Adrenal gland (tissue), 12 donors: ENCODE results near the gene MORN5. TPM values are rescaled to one million over a fixed set of nuclear protein-coding genes. Genes with fewer than 3 reads are reported as not detected.

ENCODE experiments used
- DNase-seq, 7 donors: peaks; one replicate each; pipeline ENCODE4 v3.0.0-alpha.2; 2019 to 2020
- H3K27ac ChIP-seq, 5 donors: fragments of 200-600 bp; sonication (generic) in 4 of 5; 1 replicate in 3 of 5; 2 replicates in 2 of 5; pipeline versions ENCODE4 v1.5.1 to v1.8.0; 2016 to 2020; ENCODE audit warnings: mild to moderate bottlenecking in 1 of 5
- H3K27me3 ChIP-seq: fragments of 200-600 bp; 2 replicates; pipeline ENCODE4 v1.8.0; 2021
- H3K36me3 ChIP-seq, 2 donors: fragments of 200-600 bp; replicated peaks in 1 of 2; 1 replicate in 1 of 2; 2 replicates in 1 of 2; pipeline versions ENCODE4 v1.5.1 to v1.8.0; 2018 to 2022
- H3K4me1 ChIP-seq, 2 donors: fragments of 200-600 bp; replicated peaks in 1 of 2; 1 replicate in 1 of 2; 2 replicates in 1 of 2; pipeline versions ENCODE4 v1.5.1 to v1.8.0; 2018 to 2021
- H3K4me3 ChIP-seq, 4 donors: fragments of 200-600 bp; sonication (generic) in 3 of 4; one replicate each; pipeline ENCODE4 v1.5.1; 2016 to 2018
- H3K9me3 ChIP-seq, 3 donors: fragments of 200-600 bp; sonication (generic) in 1 of 3; replicated peaks in 1 of 3; 1 replicate in 2 of 3; 2 replicates in 1 of 3; pipeline versions ENCODE4 v1.5.1 to v1.8.0; 2016 to 2021
- POLR2A ChIP-seq, 2 donors: fragments of 450-650 bp; IDR thresholded peaks; one replicate each; pipeline ENCODE4 v1.6.1; 2017; ENCODE audit warnings: antibody characterized with exemption in 2 of 2, mild to moderate bottlenecking in 2 of 2, moderate library complexity in 1 of 2
- WGBS, 4 donors: extraction: QIAGEN DNeasy Blood & Tissue Kit in 2 of 4; methylation state at CpG; one replicate each; pipeline versions ENCODE4 v1.1.5 to v1.1.7; 2013 to 2017; 5-methylcytosine and 5-hydroxymethylcytosine counted together
- intact Hi-C, 2 donors: fragments of 100-400 bp; cut with DNase I; formaldehyde crosslinking; loops; one replicate each; pipeline versions ENCODE4 v1.14.1 to v1.15.0; 2022 to 2023
- polyA plus RNA-seq, 3 donors: library from polyadenylated mRNA; stranded (reverse); fragments of 200-250 nt in 2 of 3; fragments of 350-450 nt in 1 of 3; fragmentation: Illumina TruSeq in 1 of 3; extraction: RNeasy Lipid Tissue Mini Kit (QIAGEN cat#74804) in 1 of 3; gene quantifications; one replicate each; pipeline ENCODE4 v1.2.3, GENCODE V29; 2013 to 2014
- total RNA-seq, 9 donors: library from RNA; depleted of rRNA in 4 of 9; stranded (reverse); fragments of >200 nt in 4 of 9; fragments of 120-200 nt in 1 of 9; fragmentation: NEBNext Ultra II Directional in 1 of 9; extraction: Animal tissue kit (Norgen Biotek cat#: 25700) in 1 of 9; gene quantifications; one replicate each; pipeline versions ENCODE4 v1.1.0 to v1.2.4, GENCODE V29; 2013 to 2023
- TF ChIP-seq, protein P1 (sequence below), 6 experiments: fragments of 450-650 bp in 4 of 6; fragments of 200-600 bp in 2 of 6; sonication (generic) in 1 of 6; IDR thresholded peaks; 1 replicate in 5 of 6; 2 replicates in 1 of 6; pipeline versions ENCODE4 v1.5.1 to v1.8.0; 2016 to 2021; ENCODE audit warnings: antibody characterized with exemption in 6 of 6, mild to moderate bottlenecking in 2 of 6, moderate library complexity in 1 of 6
- donor health status: healthy with polysubstance abuse.
- donor health status: Bipolar disorder and iron deficiency.
- donor health status: DM: yes; HTN: yes; CAD: no.
- donor health status: DM: no; HTN: no; CAD: no.
- donor health status: DM: no; HTN: no; CAD: no.
- donor health status: DM: yes; HTN: yes; CAD: no.

Gene MORN5
- total and polyA plus RNA-seq, 12 donors = 0.78 to 1.7 (median 0.80) TPM; not detected in 8

DNA sequence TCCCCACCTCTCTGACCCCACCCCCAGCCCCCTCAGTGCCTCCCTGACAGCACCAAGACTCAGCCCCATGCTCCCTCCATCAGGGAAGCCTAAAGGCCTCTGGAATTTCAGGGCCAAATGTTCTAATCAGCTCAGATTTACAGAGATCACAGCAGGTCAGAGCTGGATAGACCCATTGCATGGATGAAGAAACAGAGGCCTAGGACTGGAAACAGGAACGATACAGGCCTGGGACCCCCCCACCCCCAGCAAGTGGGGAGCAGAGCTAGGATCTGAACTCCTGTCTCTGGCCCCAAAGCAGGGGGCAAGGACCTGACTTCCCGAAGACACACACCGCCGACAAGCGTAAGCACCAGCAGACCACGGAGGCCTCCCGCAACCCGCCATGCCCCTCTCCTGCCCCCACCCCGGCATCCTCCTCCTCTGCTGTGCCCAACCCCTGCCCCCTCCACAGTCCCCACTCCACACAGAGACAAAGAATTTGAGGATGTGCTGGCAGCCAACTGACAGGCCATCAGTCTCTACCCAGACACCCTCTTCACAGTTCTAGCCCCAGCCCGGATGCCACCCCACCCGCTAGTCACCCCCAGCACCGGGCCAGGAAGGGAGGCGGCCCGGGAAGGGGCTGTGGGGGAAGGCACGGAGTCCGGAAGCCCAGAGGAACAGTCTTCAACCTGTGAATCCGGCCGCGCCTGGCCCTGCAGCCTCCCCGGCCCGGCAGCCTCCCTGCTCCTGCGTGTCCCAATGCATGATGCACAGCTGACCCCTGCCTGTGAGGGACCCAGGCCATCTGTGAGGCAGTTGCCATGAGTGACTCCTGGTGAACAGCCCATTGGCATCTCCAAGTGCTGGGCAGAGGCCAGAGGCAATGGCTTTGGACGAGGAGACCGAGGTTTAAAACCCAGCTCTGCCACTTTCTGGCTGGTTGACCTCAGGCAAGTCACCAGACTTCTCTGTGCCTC is 31.4 kb upstream of the MORN5 start:
- WGBS, 4 donors = 68 to 82% (median 74%) methylated on average over 16 to 24 of the region's 24 CpGs
- Histone ChIP-seq H3K4me1 (peaks cover 0 to 17% of the 10 kb centered on the region in 2 donors), H3K9me3 (no peaks in the 10 kb centered on the region), H3K4me3 (no peak overlapping the region), H3K27ac (peak overlapping the region in 1 of 5 donors; percentile 22), H3K36me3 (no peaks in the 10 kb centered on the region), H3K27me3 (peaks cover 11% of the 10 kb centered on the region)
- no peak for TF ChIP-seq POLR2A (IDR thresholded peaks at IDR 0.05)
- TF ChIP-seq, protein P1, sequence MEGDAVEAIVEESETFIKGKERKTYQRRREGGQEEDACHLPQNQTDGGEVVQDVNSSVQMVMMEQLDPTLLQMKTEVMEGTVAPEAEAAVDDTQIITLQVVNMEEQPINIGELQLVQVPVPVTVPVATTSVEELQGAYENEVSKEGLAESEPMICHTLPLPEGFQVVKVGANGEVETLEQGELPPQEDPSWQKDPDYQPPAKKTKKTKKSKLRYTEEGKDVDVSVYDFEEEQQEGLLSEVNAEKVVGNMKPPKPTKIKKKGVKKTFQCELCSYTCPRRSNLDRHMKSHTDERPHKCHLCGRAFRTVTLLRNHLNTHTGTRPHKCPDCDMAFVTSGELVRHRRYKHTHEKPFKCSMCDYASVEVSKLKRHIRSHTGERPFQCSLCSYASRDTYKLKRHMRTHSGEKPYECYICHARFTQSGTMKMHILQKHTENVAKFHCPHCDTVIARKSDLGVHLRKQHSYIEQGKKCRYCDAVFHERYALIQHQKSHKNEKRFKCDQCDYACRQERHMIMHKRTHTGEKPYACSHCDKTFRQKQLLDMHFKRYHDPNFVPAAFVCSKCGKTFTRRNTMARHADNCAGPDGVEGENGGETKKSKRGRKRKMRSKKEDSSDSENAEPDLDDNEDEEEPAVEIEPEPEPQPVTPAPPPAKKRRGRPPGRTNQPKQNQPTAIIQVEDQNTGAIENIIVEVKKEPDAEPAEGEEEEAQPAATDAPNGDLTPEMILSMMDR (IDR thresholded peaks at IDR 0.05) = no peak
- intact Hi-C loops = loop anchor here (10.0 kb wide), 2 partner anchors 327 to 677 kb away; partner anchors contain the start of gene OR1K1 (in 1 of the 2)
- DNase-seq = peak in 2 of 7 donors; percentile 24 to 64

DNA sequence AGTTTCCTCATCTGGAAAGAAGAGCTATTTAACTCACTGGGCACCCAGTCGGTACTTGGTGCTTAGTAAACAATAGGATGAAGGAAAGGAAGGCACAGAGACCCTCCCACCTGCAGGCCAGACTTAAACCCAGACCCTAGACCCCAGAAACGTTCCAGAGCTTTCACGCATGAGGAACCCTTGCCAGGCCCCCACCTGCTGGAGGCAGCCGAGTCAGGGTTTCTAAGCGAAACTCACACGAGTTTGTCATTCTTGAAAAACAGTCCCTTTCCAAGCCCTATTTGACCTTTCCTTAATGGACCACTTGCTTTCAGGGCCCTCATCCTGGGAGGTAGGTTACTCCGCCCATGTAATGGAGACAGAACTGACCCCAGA is 30.8 kb upstream of the MORN5 start:
- 79 to 90% (median 84%) methylated on average over 7 of the region's 7 CpGs for WGBS, 4 donors
- H3K27me3 ChIP-seq = peaks cover 11% of the 10 kb centered on the region
- no peak overlapping the region for H3K4me3 ChIP-seq
- no peaks in the 10 kb centered on the region for H3K36me3 ChIP-seq
- no peak for DNase-seq
- intact Hi-C loops = loop anchor here (10.0 kb wide), 2 partner anchors 326 to 676 kb away; partner anchors contain the start of gene OR1K1 (in 1 of the 2)
- H3K9me3 ChIP-seq = no peaks in the 10 kb centered on the region
- peaks cover 0 to 17% of the 10 kb centered on the region in 2 donors for H3K4me1 ChIP-seq
- no peak for TF ChIP-seq POLR2A (IDR thresholded peaks at IDR 0.05)
- TF ChIP-seq, protein P1 (IDR thresholded peaks at IDR 0.05) = no peak
- no peak overlapping the region for H3K27ac ChIP-seq

DNA sequence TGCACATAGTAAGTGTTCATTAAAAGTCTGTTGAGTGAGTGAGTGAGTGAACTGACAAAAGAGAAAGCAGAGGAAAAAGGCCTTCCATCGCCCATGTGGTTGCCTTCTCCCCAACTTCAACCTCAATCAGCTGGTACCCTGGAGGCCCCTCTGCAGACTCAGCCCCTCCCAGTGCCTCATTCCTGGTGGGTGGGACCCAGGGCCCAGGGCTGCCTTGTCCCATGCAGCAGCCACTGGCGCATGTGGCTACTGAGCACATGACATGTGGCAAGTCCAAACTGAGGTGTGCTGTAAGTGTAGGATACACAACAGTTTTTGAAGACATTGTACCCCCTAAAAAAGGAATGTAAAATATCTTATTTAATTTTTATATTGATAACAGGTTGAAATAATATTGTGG is 29.7 kb upstream of the MORN5 start:
- H3K27ac ChIP-seq = no peak overlapping the region
- intact Hi-C loops = loop anchor here (10.0 kb wide), 2 partner anchors 325 to 675 kb away; partner anchors contain the start of gene OR1K1 (in 1 of the 2)
- peaks cover 11% of the 10 kb centered on the region for H3K27me3 ChIP-seq
- TF ChIP-seq, protein P1 (IDR thresholded peaks at IDR 0.05) = no peak
- no peak for TF ChIP-seq POLR2A (IDR thresholded peaks at IDR 0.05)
- WGBS, 4 donors = 92 to 100% (median 93%) methylated on average over 2 of the region's 2 CpGs
- DNase-seq = no peak
- H3K4me1 ChIP-seq = peaks cover 0 to 17% of the 10 kb centered on the region in 2 donors
- H3K9me3 ChIP-seq = no peaks in the 10 kb centered on the region
- H3K4me3 ChIP-seq = no peak overlapping the region
- H3K36me3 ChIP-seq = no peaks in the 10 kb centered on the region

DNA sequence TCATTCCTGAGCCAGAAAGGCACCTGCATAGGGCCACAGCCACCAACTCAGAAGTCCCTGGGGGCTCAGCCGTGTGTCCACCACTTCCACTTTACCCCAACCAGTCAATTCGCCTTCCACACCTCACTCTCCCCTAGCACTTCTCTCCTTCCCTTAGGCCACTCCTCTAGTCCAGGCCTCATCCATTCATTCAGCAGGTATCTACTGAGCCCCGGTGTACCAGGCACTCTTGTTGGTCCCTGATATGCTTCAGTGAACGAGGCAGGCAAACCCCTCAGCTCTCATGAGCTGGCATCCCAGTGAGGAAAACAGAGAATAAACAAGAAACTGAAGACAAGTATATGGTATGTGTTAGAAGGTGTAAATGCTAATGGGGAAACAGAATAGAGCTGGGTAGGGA is 28.9 kb upstream of the MORN5 start:
- Histone ChIP-seq H3K27me3 (peaks cover 11% of the 10 kb centered on the region), H3K27ac (no peak overlapping the region), H3K36me3 (no peaks in the 10 kb centered on the region), H3K4me3 (no peak overlapping the region), H3K9me3 (no peaks in the 10 kb centered on the region), H3K4me1 (peaks cover 0 to 11% of the 10 kb centered on the region in 2 donors)
- TF ChIP-seq, protein P1 (IDR thresholded peaks at IDR 0.05) = no peak
- TF ChIP-seq POLR2A (IDR thresholded peaks at IDR 0.05) = no peak
- 78 to 88% (median 79%) methylated on average over 4 of the region's 4 CpGs for WGBS, 4 donors
- intact Hi-C loops = no loop called here
- no peak for DNase-seq
